Heart right ventricle (tissue), 16 donors: ENCODE results near the gene CHD9. TPM values are rescaled to one million over a fixed set of nuclear protein-coding genes. Genes with fewer than 3 reads are reported as not detected.

Experiments
- ATAC-seq, 8 donors: fragments of 200-7000 bp; cut with Tn5 transposase; one replicate each; pipeline ENCODE4 v1.9.1; 2020; ENCODE audit warnings: mild to moderate bottlenecking in 8 of 8, moderate library complexity in 8 of 8, moderate number of reproducible peaks in 1 of 8
- DNase-seq, 2 donors: peaks; one replicate each; pipeline ENCODE4 v3.0.0-alpha.2; 2020
- H3K27ac ChIP-seq, 10 donors: fragments of 200-600 bp; sonication (generic) in 2 of 10; one replicate each; pipeline versions ENCODE4 v1.5.0 to v1.8.0; 2020 to 2022; ENCODE audit warnings: mild to moderate bottlenecking in 3 of 10
- H3K27me3 ChIP-seq, 7 donors: fragments of 200-600 bp; one replicate each; pipeline ENCODE4 v1.8.0; 2021 to 2022; ENCODE audit warnings: mild to moderate bottlenecking in 2 of 7
- H3K36me3 ChIP-seq, 9 donors: fragments of 200-600 bp; sonication (generic) in 1 of 9; one replicate each; pipeline versions ENCODE4 v1.5.0 to v1.8.0; 2020 to 2022; ENCODE audit warnings: mild to moderate bottlenecking in 2 of 9
- H3K4me1 ChIP-seq, 9 donors: fragments of 200-600 bp; sonication (generic) in 1 of 9; one replicate each; pipeline versions ENCODE4 v1.5.0 to v1.8.0; 2020 to 2022; ENCODE audit warnings: mild to moderate bottlenecking in 4 of 9
- H3K4me3 ChIP-seq, 10 donors: fragments of 200-600 bp; sonication (generic) in 2 of 10; one replicate each; pipeline versions ENCODE4 v1.5.0 to v1.8.0; 2020 to 2022; ENCODE audit warnings: mild to moderate bottlenecking in 7 of 10, moderate library complexity in 2 of 10
- H3K9me3 ChIP-seq, 11 donors: fragments of 200-600 bp in 10 of 11; sonication (generic) in 2 of 11; one replicate each; pipeline versions ENCODE4 v1.5.0 to v1.8.0; 2013 to 2022; ENCODE audit warnings: mild to moderate bottlenecking in 2 of 11, control low read depth in 1 of 11, moderate library complexity in 1 of 11
- CTCF ChIP-seq, 9 donors: fragments of 200-600 bp; sonication (generic) in 2 of 9; IDR thresholded peaks; one replicate each; pipeline versions ENCODE4 v1.5.0 to v1.8.0; 2021 to 2022; ENCODE audit warnings: antibody characterized with exemption in 9 of 9, mild to moderate bottlenecking in 5 of 9, moderate library complexity in 1 of 9
- WGBS, 2 donors: extraction: QIAGEN DNeasy Blood & Tissue Kit; methylation state at CpG; one replicate each; pipeline ENCODE4 v1.1.7; 2013; ENCODE audit warnings: inconsistent platforms in 1 of 2; 5-methylcytosine and 5-hydroxymethylcytosine counted together
- intact Hi-C, 10 donors: fragments of 100-400 bp; cut with DNase I; formaldehyde crosslinking; loops; one replicate each; pipeline versions ENCODE4 v1.11.1 to v1.14.2; 2022
- polyA plus RNA-seq, 2 donors: library from polyadenylated mRNA; stranded (reverse); fragments of 200-250 nt; gene quantifications; one replicate each; pipeline ENCODE4 v1.2.3, GENCODE V29; 2013
- total RNA-seq, 10 donors: library from RNA; stranded (reverse); fragmentation: NEBNext Ultra II Directional in 3 of 10; extraction: Animal tissue kit (Norgen Biotek cat#: 25700) in 3 of 10; gene quantifications; one replicate each; pipeline versions ENCODE4 v1.2.1 to v1.2.4, GENCODE V29; 2021 to 2023
- donor health status: Arrhythmogenic right ventricular cardiomyopathy.
- donor health status: ischemic (EF 13 %, LVEDD 7.1; RV severe dilation, severe dysfunction).
- donor health status: healthy with polysubstance abuse.
- donor health status: DM: no; HTN: yes; CAD: no.
- donor health status: DM: no; HTN: no; CAD: no.
- donor health status: ischemic (EF 25% LVEDD 6.9; RV normal size, moderate dysfunction).
- donor health status: ischemic (EF 25% LVEDD 5.7; RV mildly dilated, moderate dysfunction).
- donor health status: healthy.
- donor health status: DM: yes; HTN: yes; CAD: no.
- donor health status: Ischemic cardiomyopathy.
- donor health status: ischemic (EF 35%, LVEDD 5.7; RV mildly dilated, moderate dysfunction).
- donor health status: nonischemic (EF 11% LVEDD 7.7; RV severe dilation, severe dysfunction).
- donor health status: DM: yes; HTN: yes; CAD: no.
- donor health status: PGD.
- donor health status: ischemic (EF 29% LVEDD 5.4; RV normal size, mild dysfunction).
- donor health status: nonischemic (EF 23%, LVEDD 6.1; RV moderate dilation, normal function).

Gene CHD9
- total and polyA plus RNA-seq, 12 donors = 7.0 to 58.4 (median 44.6) TPM

- Histone ChIP-seq H3K36me3 (no peaks in the 10 kb centered on the region), H3K4me1 (peaks cover 9 to 81% (median 64%) of the 10 kb centered on the region in 9 donors), H3K27me3 (no peaks in the 10 kb centered on the region), H3K9me3 (no peaks in the 10 kb centered on the region), H3K4me3 (no peak overlapping the region), H3K27ac (peak overlapping the region in 1 of 10 donors; percentile 96)
- DNase-seq (no peak), ATAC-seq (no peak)
- TF ChIP-seq CTCF (IDR thresholded peaks at IDR 0.05) = no peak
- 83 to 96% methylated on average over 7 of the region's 7 CpGs for WGBS, 2 donors
- intact Hi-C loops = loop anchor here in 8 of 10 donors (5.0 to 10.0 kb wide), 9 partner anchors 33 to 225 kb away; no protein-coding TSS in a partner anchor
Measured at GRCh38 chr16:53059672-53060071, 4.9 kb downstream of the CHD9 start.

- no peak overlapping the region for H3K4me3 ChIP-seq
- no peaks in the 10 kb centered on the region for H3K36me3 ChIP-seq
- H3K4me1 ChIP-seq = peaks cover 9 to 85% (median 69%) of the 10 kb centered on the region in 9 donors
- TF ChIP-seq CTCF (IDR thresholded peaks at IDR 0.05) = no peak
- no peak for DNase-seq
- H3K27me3 ChIP-seq = no peaks in the 10 kb centered on the region
- no peaks in the 10 kb centered on the region for H3K9me3 ChIP-seq
- intact Hi-C loops = no loop called here
- WGBS, 2 donors = 90% methylated on average over 5 of the region's 5 CpGs
- ATAC-seq = no peak
- peak overlapping the region in 5 of 10 donors; percentile 8 to 59 (median 37) for H3K27ac ChIP-seq
Measured at GRCh38 chr16:53061256-53061655, 6.5 kb downstream of the CHD9 start.

GRCh38 chr16:53061701-53062159, 6.9 kb downstream of the CHD9 start:
- no peak for TF ChIP-seq CTCF (IDR thresholded peaks at IDR 0.05)
- no peaks in the 10 kb centered on the region for H3K27me3 ChIP-seq
- peaks cover 0 to 1% (median 0%) of the 10 kb centered on the region in 9 donors for H3K36me3 ChIP-seq
- no peak overlapping the region for H3K4me3 ChIP-seq
- DNase-seq (no peak), ATAC-seq (peak in 6 of 8 donors; percentile 31 to 64 (median 49))
- H3K4me1 ChIP-seq = peaks cover 9 to 85% (median 69%) of the 10 kb centered on the region in 9 donors
- intact Hi-C loops = no loop called here
- H3K27ac ChIP-seq = peak overlapping the region in 8 of 10 donors; percentile 8 to 59 (median 39)
- no peaks in the 10 kb centered on the region for H3K9me3 ChIP-seq
- WGBS, 2 donors = 51 to 64% methylated on average over 3 of the region's 3 CpGs

GRCh38 chr16:53064081-53064578, 9.3 kb downstream of the CHD9 start:
- Histone ChIP-seq H3K4me1 (peaks cover 9 to 75% (median 65%) of the 10 kb centered on the region in 9 donors), H3K27me3 (no peaks in the 10 kb centered on the region), H3K4me3 (no peak overlapping the region), H3K9me3 (no peaks in the 10 kb centered on the region), H3K27ac (peak overlapping the region in 9 of 10 donors; percentile 12 to 91 (median 81)), H3K36me3 (peaks cover 0 to 17% (median 0%) of the 10 kb centered on the region in 9 donors)
- TF ChIP-seq CTCF (IDR thresholded peaks at IDR 0.05) = no peak
- ATAC-seq = no peak
- intact Hi-C loops = no loop called here
- no peak for DNase-seq
- 85 to 93% methylated on average over 1 of the region's 1 CpG for WGBS, 2 donors
